ENCODE data around the gene ERC2.

ERC2 gene

DNA sequence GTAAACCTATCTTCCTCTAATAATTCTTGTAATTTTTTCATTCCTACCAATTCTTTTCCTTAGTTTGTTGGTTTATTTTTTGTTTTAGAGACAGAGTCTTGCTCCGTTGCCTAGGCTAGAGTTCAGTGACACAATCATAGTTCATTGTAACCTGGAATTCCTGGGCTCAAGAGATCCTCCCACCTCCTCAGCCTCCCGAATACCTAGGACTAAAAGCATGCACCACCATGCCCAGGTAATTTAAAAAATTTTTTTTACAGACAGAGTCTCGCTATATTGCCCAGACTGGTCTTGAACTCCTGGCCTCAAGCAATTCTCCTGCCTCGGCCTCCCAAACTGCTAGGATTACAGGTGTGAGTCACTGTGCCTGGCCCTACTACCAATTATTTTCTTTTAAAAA, 220.2 kb downstream of the ERC2 start:
- DNase-seq, result no peak

DNA sequence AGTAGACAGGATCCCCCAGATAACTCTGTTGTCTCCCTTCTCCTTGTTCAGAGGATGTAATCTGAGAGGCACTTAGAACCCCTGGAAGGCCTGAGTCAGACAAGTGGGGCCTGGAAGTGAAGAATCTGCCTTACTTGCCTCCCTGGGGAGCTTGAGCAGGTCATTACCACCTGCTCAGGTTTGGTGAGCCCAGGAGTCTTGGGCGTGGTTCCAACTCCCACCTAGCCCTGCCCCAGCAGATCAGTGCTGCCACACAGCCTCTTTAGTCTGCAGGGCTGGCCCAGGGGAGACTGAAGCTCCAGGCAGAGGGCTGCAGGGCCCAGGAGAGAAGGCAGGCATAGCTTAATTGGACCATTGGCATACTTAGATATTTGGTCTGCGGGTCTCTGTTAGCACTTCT, 230.0 kb downstream of the ERC2 start:
- DNase-seq, result no peak

DNA sequence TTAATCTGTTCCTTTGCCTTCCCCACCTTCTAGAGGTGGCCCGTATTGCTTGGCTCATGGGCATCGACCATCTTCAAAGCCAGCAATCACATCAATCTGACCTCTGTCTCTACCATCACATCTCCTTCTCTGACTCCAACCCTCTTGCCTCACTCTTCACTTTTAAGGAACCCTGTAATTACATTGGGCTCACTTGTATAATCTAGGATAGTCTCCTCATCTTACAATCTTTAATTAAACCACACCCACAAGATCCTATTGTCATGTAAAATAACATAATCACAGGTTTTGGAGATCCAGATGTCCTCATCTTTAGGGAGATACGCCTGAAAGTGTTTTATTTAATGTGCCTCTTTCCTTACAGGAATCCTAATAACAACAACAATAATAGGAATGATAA, 234.5 kb downstream of the ERC2 start:
- DNase-seq, result no peak

DNA sequence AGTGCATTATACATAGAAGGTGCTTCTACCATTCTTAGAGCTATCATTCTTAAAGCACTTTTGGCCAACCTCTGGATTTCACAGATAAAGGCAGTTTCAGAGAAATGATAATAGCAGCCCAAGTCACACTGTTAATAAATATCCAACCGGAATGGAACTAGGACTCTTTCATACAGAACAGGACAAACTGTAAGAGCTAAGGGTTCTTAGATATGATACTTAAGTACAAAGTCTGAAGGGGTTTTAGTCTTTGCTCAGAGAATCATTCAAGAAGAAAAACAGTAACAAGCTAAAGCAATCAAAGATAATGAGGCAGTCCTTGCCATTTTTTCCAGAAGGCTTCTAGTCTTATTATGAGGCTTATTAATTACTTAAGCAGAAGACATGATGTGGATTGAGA, 239.0 kb downstream of the ERC2 start:
- DNase-seq, result no peak

DNA sequence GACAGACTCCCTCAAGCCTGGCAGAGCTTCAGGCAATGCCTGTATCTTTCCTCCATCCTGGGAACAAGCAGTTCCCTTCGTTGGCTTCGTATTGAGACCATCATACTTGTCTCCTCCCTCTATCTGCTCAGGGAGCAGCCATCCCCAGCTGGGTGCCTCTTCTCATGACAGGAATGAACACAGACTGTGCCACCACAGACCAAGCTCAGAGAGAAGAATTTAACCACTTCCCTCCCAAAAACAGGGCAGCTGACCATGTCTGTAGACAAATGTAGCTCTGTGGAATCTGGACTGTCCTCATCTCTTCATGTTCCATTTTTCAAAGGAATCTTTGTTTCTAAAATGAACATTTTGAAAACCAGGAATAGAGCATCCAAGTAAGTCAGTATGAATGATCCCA, 245.4 kb downstream of the ERC2 start:
- DNase-seq, result no peak

DNA sequence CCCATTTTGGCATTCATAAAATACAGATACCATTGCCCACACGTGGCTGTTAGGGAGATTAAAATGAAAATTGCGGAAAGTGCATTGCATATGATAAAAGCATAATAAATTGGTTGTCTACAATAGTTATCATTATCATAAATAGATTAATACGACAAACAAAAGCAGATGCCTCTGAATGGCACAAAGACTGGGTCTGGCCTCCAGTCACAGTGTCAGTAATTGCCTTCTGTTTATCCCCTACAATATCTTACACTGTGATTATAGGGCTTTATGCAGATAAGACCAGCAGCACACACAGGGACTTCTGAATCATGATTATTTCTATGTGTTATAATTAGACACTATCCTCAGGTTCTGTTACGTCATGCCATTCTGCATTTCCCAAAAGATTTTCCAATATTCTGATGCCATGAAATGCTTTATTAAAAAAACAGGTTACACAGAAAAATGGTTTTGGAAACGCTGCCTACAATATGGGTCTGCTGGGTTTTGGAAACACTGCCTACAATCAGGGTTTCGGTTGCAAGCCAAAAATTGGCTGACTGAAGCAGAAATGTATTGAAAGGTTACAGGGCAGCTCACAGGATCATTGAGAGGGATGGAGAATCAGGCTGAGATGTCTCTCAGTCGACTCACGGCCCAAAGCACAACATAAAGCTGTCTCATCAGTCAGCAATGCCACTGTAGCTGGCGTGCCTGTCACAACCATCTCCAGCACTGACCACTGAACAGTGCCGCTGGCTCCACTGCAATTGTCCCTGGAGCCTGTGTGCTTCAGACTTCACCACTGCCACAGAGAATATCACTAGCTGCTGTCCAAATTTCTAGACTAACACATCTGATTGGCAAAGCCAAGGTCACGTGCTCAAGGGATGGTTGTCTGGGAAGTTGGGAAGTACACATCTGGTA, 248.1 kb downstream of the ERC2 start:
- no peak for DNase-seq

DNA sequence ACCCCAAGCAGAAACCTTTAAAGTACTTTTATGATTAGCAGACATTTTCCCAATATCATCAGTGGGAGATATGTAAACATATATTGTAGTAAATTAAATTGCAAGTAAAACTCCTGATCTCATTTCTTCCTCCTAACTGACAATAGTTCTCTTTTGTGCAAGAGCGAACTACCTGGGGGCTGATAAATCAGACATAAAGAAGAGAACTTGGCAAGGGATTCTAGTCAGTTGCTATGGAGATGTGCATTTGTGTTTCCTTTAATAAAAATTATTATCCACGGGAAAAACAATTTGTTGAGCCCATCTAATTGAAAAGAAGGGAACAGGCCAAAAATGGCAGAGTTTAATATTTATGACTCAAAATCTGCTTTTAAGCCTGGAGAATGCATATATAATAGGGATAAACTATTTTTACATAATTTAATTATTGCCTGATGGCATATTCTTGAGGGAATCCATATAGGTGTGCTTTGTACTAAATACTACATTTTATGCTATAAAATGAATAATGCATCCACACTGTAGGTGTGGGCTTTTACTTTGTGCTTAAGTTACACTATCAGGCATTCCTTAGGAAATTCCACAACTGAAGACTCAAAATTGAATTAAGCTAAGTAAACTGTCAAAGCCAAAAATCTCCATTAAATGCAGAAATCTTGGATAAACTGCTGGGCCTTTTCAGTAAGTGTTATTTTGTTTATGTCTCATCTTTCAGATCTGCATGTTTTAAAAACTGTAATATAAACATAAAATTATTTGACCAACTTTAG, 258.1 kb downstream of the ERC2 start:
- no peak for DNase-seq

DNA sequence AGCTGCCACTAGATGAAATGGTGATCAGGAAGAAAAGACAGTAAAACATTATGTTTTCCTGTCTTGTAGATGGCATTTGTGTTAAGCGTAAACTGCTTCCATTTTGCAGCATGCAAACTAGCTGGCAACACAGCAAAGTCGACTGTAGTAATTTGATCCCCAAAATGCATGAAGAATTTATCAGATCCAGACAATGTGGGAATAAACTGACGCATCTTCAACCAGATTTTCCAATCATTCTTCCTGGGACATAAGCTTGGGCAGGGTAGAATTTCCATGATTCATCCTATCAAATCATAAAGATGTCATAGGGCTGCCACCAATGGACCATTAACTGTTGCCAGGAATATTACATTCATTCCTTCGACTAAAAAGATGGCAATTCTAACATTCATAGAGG, 260.3 kb downstream of the ERC2 start:
- no peak for DNase-seq

DNA sequence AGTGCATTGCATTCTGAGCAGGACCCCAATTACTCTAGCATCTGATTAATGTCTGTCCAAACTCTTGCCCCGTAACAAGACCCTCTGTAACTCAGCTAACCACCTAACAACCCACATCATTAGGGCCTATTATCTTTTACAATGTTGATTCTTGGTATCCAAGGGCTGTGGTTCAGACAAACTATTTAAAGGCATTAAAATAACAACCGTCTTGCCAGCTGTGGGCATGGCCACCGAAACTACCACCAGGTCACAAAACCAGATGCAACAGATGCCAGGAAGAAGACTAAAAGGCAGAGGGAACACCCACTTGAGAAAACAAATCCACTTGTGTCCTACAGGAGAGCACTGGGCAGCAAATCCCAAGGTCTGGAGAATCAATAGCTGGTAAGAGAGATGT, 262.9 kb downstream of the ERC2 start:
- no peak for DNase-seq

DNA sequence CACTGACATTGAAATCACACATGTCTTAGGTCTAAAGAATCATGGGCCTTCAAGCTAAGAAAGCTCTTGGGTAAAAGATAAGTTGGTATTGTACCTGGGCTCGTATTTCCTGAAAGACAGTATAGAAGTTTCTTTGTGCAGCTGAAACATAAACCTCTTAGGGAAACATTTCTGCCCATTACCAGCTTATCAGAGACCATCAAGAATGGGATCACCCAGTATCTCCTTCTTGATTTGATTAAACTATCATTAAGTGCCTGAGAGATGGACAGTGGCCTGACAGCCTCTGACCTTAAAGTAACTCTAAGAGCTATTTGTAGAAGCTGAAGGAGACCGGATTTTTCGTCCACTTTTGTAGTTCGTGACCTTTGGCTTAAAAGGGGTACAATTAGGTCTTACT, 265.3 kb downstream of the ERC2 start:
- no peak for DNase-seq

DNA sequence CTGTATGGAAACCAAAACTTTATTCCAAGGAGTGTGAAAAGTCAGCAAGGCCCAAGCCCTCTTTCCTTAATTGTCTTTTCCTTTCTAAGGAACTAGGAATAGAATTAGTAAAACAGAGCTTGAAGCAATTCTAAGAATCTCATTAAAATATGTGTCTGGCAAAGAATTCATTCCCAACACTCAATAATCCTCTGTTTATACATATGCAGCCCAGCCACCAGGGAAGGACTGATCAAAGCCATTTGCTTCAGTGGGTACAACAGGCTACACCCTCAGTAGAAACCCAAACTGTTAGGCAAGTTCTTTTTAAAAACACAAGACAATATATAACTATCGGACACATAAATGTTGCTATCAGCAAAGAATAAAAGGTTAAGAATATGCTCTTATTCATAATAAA, 266.9 kb downstream of the ERC2 start:
- DNase-seq, result no peak

DNA sequence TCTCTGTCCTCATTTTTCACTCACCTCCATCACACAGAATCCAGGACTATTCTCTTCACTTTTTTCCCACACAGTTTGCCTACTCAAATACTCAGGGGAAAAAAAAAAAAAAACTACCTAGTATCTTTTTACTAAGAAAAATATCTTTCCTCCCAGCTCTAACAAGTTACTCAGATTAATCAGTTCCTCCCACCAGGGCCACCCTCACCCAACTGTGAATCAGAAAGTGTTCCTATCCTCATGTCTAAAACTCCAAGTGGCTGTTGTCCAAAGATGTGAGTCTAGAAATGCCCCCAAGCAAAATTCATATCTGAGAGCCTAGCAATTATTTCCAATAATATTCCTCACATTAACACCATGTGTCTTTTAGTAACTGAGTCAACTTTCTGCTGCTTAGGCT, 268.0 kb downstream of the ERC2 start:
- DNase-seq, result no peak

DNA sequence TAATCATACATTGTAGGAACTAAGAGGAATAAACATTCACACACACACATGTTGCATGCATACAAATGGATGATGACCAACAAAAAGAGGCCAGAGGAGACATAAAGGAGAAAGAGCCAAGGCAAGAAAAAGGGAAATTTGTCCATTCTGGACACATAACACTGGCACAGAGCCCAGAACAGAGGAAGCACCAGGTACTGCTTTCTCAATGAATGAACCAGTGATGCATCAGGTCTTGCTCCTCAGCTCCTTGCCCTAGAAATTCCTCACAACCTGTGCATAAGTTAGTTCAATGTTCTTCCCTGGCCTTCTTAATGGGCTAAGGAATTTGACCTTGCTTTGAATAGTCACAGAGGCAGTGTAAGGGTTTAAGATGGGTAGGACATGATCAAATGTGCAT, 270.3 kb downstream of the ERC2 start:
- DNase-seq, result peak in 2 of 4 experiments; percentile 4 to 16

DNA sequence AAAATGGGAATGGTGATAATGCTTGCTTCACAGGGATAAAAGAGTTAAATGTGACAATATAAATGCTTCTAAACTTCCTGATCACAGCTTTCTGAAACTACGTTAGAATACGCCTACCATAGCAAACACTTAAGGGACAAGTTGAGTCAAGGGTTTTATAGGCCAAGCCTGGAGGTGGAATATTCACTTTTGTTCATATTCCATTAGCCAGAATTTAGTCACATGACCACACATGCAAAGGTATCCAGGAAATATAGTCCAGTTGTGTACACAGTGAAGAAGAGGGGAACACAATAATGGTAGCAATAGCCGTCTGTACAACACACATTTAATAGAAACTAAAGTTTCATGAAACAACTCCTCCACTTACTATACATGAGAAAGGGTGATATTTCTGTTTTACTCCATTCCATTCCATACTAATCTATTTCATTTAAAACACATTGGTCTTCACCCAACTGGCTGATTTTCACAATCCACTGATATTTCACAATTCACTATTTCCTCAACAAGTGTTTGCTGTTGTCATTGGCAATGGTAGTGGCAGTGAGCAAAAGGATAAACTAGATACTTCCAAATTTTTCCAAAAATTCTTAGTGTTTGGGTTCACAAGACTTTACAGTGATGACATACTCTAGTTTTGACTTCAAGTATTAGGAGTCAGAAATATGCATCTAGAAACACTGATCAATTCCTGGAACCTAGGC, 270.9 kb downstream of the ERC2 start:
- peak in 2 of 4 experiments; percentile 14 to 37 for DNase-seq

DNA sequence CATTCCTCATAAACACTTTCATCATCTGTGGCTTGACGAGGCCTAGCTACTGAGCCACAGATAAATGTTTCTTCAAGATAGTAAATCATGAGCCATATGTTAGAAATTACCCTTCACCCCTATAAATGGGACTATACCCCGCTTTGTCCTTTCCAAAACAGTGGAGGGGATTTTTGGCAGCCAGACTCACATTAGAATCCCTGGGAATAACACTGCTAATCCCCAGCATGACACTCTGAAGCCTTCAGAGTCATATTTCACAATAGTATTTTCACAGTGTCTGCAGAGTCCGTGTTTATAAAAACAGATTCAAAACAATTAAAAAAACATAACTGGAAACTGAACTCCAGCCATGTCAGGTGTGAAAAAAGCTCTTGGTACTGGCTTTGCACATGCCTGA, 271.6 kb downstream of the ERC2 start:
- DNase-seq, result no peak

DNA sequence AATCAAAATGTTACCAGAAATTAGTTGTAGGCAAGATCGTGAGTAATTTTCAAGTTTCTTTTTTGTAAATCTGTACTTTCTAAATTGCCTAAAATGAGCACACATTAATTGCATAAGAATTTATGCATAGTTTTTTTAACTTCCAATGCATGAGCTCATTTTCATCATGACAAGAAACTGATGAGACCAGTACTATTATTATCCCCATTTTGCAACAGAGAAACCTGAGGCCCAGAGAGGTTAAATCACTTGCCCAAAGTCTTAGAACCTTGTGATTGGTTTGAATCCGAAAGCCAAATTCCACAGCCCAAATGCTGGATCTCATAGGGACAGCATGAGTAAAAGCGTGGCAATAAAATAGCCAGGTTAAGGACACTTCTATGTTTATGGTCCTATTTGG, 274.7 kb downstream of the ERC2 start:
- no peak for DNase-seq

DNA sequence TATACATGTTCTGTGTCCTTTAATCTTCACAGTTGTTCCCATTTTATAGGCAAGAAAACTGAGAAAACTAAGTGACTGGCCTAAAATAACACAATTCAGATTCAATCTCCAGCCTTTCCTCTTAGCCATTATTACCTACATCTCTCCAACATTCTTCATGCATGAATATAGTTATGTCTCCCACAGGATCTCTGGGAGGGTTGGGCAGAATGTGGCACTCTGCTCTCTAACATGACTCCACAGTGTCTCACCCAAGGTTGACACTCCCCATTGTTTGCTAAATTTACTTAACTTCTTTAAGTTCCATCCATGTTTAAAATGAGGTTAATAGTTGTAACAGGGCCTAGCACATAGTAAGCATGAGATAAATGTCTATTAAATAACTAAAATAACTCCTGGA, 276.3 kb downstream of the ERC2 start:
- no peak for DNase-seq

DNA sequence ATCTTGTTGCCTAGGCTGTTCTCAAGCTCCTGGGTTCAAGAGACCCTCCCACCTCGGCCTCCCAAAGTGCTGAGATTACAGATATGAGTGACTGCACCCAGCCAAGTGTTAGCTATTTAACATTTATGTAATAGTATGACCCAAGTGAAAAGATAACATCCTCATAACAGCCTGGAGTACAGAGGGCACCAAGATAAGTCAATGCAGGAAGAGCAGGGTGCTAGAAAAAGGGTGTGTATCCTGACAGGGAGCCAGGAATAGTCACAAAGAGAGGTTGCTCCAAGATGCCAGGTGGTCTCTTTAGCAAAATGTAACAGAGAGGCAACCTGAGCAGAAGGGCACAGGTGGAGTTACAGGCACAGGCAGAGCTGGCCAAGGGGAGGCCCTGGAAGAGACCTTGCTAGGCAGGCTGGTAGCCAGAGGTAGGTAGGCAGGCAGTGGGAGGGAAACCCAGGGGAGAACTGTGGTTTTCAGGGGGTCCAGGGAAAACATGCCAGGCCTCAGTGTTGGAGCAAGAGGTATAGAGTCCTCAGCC, 277.4 kb downstream of the ERC2 start:
- no peak for DNase-seq

DNA sequence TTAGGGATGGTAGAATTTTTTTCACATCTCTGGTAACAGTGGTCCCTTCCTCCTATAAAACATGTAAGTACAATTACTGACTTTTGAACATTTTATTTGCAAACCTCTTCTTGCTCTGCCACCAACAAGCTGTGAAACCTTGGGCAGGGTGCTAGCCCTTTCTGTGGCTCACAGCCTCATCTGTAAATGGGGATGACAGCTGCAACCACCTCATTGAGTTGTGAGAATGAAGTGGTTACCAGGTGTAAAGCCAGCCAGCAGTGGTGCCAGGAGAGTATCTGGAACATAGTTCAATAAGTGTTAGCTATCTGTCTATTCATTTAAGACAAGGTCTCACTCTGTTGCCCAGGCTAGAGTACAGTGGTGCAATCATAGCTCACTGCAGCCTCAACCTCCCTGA, 278.1 kb downstream of the ERC2 start:
- DNase-seq, result no peak

DNA sequence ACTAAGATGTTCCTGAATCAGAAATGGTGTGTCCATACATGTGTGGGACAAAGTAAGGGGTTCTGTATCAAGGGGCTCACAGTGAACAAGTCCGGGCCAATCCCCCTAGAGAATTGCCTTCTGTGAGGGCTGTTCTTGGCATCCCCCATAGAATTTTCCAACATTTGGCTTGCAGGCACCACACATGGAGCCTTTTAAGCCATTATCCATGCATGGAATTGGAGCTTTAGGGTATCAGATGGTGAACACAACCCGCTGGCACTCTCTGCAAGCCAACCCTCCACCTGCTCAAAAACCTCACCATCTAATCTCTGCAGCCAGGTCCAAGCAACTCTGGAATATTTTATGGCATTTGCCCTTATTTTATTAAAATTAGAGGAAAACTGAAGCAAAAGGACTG, 278.7 kb downstream of the ERC2 start:
- DNase-seq, result no peak

DNA sequence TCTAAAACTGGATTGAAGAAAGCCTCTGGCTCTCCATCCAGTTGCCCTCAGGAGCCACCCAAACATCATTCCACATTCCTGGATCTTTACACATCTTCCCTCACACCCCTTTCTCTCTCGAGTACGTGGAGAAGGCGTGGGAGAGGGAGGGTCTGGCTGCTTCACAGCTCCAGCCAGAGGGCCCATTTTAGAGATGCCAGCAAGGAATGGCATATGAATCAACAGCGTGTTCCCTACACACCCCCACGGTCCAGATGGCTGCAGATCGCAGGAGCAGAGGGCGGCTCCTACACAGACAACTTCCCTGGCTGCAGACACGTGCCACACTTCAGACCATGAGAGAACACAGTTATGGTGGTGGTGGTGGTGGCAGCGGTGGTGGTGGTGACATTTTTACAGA, 280.1 kb downstream of the ERC2 start:
- no peak for DNase-seq

DNA sequence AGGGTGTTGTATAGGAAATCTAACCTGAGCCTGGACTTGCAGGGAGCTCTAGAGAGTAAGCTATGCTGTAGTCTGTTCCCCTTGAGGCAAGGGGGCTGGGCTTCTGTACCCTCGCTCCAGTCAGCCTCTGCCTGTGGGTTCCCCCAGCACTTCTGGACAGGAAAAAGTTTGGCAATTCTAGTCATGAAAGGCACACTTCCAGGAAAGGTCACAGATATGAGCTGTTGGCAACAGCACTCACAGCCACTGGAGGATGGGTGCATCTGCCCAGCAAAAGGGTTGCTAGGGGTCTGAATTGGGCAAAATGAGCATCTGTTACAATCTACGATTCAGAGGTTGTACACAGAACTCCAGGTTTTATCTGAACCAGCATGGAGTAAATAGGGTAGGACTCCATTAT, 281.2 kb downstream of the ERC2 start:
- DNase-seq, result no peak

DNA sequence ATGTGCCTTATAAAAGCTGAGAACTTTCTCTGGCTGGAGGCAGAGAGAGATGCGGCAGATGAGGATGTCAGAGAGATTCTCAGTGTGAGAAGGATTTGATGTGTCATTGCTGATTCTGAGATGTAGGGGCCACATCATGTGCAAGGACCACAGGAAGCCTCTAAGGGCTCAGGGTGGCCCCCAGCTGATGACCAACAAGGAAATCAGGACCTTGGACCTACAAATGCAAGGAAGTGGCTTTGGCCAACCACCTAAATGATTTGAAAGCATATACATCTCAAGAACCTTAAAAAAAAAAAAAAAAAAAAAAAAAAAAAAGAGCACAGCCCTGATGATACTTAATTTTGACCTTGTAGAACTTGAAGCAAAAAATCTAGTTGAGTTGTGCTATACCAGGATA, 282.4 kb downstream of the ERC2 start:
- no peak for DNase-seq

All from suppressor macrophage (primary cell).